HG02759 (cell line): ENCODE data around the gene POMGNT1.

Source experiments
- ATAC-seq: cut with Tn5 transposase; IDR thresholded peaks from one replicate; pipeline ENCODE4 v1.9.1; 2021; ENCODE audit warnings: mild to moderate bottlenecking, moderate library complexity; ENCODE audit not compliant: unreplicated experiment

The POMGNT1 gene

DNA sequence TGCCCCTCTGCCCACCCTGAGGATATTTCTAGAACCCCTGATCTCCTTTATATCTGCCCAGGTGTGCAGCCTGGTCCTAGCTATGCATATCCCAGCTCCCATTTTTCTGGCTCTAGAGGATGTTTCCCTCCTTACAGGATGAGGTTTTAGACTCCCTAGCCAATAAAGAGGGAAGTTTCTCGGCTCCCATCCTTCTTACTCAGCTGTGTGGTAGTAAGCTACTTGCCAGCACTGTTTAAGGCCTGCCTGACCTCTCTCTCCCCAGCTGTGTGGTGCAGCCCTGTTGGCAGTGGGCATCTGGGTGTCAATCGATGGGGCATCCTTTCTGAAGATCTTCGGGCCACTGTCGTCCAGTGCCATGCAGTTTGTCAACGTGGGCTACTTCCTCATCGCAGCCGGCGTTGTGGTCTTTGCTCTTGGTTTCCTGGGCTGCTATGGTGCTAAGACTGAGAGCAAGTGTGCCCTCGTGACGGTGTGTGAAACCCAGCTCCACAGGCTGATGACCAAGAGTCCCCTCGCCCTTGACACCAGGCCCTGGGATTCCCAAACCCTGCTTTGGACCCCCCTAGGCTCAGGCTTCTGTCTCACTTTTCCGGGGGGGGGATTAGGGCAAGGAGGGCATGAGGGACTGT lies 14.2 kb downstream of the POMGNT1 start:
- ATAC-seq, result peak; percentile 57

- no peak for ATAC-seq
Observed at GRCh38 chr1:46183079-46183847, 15.0 kb downstream of the POMGNT1 start.

DNA sequence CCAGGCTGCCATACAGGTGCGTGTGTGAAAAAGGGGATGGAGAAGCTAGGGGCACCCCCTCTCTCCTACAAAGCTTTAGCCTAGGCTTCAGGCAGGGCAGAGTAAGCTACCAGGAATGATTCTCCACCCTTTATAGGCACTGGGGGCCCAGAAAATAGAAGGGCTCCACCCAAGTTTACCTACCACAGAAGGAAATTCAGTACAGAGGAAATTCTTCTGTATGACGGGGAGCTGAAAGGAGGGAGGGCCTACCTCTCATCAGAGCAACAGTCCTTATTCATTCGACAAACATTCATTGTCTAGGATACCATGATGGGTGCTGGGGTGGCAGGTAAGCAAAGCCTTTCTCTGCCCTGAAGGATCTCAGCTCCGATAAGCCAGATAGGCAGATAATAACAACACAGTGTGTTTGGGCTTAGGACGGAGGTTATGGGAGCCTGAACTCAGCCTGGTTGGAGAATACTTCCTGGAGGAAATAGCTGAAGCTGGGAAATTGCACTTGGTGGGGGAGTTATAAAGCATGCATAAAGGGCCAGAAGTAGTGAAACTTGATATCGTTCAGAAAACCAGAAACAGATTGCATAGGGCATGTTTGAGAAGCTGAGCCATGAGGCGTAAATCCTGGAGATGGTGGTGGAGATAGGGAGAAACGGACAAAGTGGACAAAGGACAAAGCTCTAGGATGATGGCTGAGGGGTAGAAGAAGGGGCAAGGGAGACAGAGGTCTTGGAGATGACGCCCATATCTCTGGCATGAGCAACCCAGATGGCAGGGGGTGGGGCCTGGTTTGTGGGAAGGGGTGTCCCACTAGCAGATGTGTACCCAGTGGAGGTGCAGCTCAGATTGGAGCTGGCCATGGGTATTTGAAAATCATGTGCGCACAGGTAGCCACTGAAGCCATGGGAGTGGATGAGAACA lies 16.6 kb downstream of the POMGNT1 start:
- no peak for ATAC-seq

DNA sequence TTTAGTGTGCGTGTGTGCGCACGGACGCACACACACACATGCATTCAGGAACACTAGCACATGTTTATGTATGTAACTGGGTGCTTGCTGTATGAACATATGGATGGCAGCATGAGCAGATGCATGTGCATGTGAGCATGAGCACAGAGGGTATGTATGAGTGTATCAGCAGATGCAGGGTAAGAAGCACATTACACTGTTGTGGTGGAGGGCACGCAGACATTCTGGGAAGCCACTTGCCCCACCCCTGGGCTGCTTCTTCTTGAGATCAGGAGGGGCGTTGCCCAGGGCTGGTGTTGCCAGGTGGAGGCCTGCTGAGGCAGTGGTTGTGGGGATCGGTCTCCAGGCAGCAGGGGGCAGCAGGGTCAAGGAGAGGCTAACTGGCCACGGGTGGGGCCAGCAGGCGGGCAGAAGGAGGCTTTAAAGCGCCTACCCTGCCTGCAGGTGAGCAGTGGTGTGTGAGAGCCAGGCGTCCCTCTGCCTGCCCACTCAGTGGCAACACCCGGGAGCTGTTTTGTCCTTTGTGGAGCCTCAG lies 18.1 kb downstream of the POMGNT1 start:
- no peak for ATAC-seq

DNA sequence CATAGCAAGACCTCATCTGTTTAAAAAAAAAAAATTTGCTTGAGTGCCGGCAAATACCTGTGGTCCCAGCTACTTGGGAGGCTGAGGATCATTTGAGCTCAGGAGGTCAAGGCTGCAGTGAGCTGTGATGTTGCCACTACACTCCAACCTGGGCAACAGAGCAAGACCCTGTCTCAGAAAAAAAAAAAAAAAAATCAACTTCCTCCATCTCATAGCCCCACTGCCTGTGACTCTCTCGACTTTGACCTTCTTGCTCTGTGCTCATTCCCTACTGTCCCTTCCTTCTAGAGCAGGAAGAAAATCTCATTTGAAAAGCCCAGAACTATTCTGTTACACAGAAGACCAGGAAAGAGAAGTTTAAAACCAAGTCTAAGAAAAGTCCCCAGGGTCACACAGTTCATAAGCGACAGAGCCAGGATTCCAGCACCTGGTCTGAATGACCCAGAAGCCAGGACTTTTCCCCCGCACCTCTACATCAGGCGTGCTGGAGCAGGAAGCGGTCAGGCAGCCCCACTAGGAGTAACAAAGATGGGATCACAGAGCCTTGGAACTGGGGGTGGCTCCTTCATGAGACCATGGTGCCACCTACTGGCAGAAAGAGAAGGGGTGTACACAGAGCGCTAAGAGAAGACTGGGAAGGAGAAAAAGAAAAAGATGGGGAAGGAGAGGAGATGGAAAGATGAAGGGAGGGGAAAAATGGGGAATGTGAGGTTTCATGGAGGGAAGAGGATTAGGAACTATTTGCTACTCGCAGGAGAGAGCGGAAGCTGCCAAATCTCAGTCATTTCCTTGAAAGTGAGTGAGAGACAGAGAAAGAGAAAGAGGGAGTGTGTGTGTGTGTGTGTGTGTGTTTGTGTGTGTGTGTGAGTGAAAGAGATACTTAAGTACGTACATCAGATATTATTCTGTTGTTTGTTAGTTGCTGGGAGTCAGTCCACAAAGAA lies 18.8 kb downstream of the POMGNT1 start:
- ATAC-seq, result no peak

GRCh38 chr1:46176211-46176865 lies 21.9 kb downstream of the POMGNT1 start, which contains the start of gene P3R3URF:
P3R3URF (minus strand) TSS chr1:46176488; CDS start chr1:46176471, 17 bp downstream.
- no peak for ATAC-seq

- ATAC-seq, result no peak
Observed at GRCh38 chr1:46175243-46175642, 23.0 kb downstream of the POMGNT1 start.

DNA sequence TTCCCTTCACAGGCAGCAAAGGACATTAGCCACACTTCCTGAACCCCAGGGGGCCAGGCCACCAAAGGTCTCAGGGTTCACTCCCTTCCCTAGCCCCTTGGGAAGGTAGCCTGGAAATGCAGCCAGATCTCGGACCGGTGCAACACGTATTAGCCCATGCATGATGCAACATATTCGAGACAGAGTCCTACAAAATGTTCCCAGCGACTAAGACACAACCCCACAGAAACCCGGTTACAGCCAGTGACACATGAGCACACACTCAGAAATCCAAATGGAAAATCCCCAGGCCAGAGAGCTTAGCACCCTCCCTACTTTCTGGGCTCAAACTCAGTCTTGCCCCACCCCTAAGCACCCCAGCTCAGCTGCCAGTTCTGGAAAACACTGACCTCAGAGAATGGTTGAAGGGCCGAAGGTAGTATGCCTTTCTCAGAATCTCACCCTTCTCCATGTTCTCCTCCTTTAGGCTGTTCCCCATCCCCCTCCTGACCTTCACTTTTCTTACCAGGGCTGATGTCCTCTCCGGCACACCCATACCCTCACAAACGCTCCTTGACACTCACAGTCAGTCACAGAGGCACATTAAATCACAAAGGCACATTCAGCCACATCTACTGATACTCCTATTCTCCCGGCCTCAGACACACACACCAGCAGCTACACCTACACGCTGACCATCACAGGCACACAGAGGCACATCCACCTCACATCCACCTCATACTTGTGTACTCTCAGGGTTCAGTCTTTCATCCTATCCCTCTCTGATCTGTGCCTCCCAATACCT lies 23.6 kb downstream of the POMGNT1 start, which contains the start of gene TSPAN1:
Gene TSPAN1, plus strand, starts transcription at position 640 of the 784 bp plus-strand sequence. CDS start 6,021 bp downstream, outside the sequence.
- no peak for ATAC-seq

DNA sequence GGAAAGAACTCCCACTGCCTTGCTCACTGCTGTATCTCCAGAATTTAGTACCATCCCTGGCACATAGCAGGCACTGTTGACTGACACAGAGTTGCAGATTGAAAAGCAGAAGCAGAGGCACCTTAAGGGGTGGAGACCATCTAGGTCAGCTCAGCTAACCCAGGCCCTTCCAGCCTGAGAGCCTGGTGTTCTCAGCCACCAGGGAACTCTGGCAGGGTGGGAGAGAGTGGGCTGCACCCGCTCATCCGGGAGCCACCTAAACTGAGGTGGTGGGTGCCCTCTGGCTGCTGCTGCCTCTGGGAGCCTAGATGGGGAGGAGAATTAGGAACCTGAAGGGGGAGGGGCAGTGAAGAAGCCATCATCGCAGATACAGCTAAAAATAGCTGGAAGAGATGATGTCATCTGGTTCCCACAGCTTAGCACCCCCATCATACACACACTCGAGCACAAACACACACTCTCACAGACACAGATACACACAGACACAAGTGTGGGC lies 24.8 kb downstream of the POMGNT1 start:
- no peak for ATAC-seq

DNA sequence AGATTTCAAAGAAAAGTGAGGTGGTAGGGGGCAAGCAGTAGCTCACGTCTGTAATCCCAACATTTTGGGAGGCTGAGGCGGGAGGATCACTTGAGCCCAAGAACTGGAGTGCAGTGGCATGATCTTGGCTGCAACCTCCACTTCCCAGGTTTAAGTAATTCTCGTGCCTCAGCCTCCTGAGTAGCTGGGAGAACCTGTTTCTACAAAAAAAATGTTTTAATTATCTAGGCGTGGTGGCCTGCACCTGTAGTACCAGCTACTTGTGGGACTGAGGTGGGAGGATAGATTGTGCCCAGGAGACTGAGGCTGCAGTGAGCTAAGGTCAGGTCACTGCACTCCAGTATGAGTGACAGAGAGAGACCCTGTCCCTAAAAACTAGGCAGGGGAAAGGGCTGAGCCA lies 25.9 kb downstream of the POMGNT1 start:
- no peak for ATAC-seq

DNA sequence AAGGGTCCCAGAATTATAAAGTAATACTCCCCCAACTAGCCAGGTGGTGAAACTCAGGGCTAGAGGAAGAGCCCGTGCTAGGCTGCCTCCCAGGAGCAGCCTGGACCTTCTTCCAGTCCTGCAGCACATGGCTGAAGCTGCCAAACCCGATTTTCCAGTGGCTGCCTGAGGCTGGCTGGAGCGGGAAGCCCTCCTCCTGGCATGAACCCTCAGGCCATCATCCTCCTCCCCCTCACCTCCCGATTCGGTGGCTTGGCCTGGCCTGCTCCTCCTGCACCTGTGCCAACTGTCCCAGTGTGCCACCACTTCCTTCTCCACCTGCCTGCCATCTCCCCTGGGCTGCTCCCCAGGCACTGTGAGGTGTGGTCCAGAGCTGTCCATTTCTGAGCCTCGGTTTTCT lies 26.4 kb downstream of the POMGNT1 start:
- no peak for ATAC-seq

DNA sequence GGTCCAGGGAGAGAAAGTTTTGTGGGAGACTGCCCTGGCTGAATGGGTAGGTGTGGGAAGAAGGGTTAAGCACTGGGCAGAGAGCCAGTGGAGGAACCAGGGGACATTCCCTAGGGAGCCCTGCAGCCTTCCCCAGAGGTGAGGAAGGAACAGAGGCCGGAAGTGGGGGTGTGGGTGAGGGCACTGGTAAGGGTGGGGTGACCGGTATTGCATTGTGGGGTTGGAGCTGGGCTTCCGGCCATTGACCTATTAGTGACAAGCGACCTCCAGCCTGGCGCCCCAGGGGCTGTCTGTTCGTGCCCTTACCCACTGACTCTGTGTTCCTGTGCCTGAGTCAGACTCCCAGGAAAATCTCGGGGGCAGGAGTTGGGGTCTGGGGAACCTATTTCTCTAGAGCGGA lies 26.9 kb downstream of the POMGNT1 start:
- ATAC-seq, result no peak

DNA sequence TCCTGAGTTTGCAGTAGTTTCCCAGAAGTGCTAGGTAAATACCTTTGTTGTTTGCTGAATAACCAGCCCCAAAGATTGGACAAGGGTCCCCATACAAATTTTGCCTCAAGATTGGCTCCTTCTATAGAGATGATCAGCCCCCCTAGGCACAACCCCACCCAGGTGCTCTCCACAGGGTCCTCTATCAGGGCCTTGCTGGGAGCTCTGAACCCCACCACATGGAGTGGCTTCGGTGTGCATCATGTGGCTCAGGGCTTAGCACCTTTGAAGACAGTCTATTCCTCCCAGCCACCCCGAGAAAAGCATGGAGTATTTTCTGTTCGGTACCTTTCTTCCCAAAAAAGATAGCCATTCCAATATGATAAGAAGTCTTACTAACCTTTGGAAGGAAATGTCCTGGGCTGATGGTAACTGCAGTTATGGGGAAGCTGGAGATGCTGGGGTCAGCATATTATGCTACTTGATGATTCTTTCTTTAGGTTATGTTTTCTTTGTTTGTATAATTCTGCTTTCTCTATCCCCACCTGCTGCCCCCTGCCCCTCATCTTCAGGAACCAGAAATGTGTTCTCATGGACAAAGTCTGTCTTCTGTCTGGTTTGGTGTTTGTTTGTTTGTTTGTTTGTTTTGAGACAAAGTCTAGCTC lies 28.3 kb downstream of the POMGNT1 start:
- no peak for ATAC-seq

GRCh38 chr1:46168477-46168876 lies 29.8 kb downstream of the POMGNT1 start:
- no peak for ATAC-seq

DNA sequence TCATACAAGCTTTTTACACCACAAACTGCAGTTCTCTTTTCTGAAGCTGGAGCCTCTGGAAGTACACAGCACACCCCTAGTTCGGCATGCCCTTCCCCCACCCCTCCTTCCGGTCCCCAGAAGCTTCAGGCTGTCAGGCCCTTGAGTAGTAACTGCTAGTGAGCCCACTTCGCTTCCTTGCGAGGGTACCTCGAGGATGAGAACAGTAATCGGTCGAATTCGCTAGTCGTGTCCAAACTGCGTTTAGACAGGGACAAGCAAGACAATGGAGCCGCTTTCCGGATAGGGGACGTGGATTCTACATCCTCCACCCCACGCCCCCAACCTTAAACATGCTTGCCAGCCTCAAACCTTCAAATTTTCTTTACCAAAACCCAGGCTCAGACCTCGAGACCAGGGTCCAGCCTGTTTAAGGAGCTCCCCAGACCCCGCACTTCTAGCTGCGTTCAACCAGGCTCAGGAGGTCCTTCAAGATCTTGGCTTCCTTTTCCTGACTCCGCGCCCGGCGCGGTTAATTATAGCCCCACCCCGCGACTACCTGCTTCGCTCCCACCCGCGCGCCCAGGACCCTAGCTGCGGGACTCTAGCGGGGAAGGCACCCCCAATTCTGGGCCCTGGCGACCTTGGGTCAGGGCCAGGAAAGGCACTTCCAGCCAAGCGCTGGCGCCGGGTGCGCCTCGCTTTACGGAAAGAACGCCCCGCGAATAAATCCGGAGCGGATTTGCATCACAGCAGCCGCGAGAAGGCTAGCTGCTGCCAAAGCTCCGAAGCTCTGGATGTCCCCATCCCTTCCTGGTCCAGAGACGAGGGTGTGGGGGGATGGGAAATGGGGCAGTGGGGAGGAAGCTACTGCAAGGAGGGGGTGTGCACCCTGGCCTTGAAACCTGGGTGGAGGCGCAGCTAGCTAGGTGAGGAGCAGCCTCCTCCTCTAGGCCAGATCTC lies 31.4 kb downstream of the POMGNT1 start:
- ATAC-seq, result no peak

GRCh38 chr1:46160212-46160611 lies 38.0 kb downstream of the POMGNT1 start:
- no peak for ATAC-seq

- ATAC-seq, result no peak
Observed at GRCh38 chr1:46159516-46159915, 38.7 kb downstream of the POMGNT1 start.
